Mesothelial cell of epicardium (in vitro differentiated cells): ENCODE data around the gene ZDHHC8. TPM values are rescaled to one million over a fixed set of nuclear protein-coding genes. Genes with fewer than 3 reads are reported as not detected.

Experiments
- DNase-seq, 2 experiments: peaks; one replicate each; pipeline ENCODE4 v3.0.0; 2021; ENCODE audit warnings: low spot score in 2 of 2; ENCODE audit not compliant: unreplicated experiment in 2 of 2
- H3K27ac Mint-ChIP-seq: 2 replicates; pipeline ENCODE4 v1.8.0; 2021; ENCODE audit warnings: mixed read lengths
- H3K27me3 Mint-ChIP-seq: 2 replicates; pipeline ENCODE4 v1.8.0; 2021; ENCODE audit warnings: low read depth, mixed read lengths
- H3K36me3 Mint-ChIP-seq: 2 replicates; pipeline ENCODE4 v1.8.0; 2021; ENCODE audit warnings: mixed read lengths
- H3K4me1 Mint-ChIP-seq: 2 replicates; pipeline ENCODE4 v1.8.0; 2021; ENCODE audit warnings: mixed read lengths
- H3K4me3 Mint-ChIP-seq: 2 replicates; pipeline ENCODE4 v1.8.0; 2021; ENCODE audit warnings: mild to moderate bottlenecking, moderate library complexity, mixed read lengths
- H3K9me3 Mint-ChIP-seq: 2 replicates; pipeline ENCODE4 v1.8.0; 2021; ENCODE audit warnings: mixed read lengths
- CTCF ChIP-seq: fragments of 200-600 bp; sonication (generic); IDR thresholded peaks from one replicate; pipeline ENCODE4 v1.5.0; 2021; ENCODE audit warnings: antibody characterized with exemption; ENCODE audit not compliant: unreplicated experiment
- total RNA-seq: library from RNA; stranded (reverse); gene quantifications from 3 replicates; pipeline ENCODE4 v1.2.1, GENCODE V29; 2021

Gene ZDHHC8
- total RNA-seq, 1 donor from 2014 or later = 86.2 TPM

GRCh38 chr22:20187777-20188566, 56.4 kb downstream of the ZDHHC8 start:
- no peak for TF ChIP-seq CTCF
- Mint-ChIP-seq H3K27me3 (peaks cover 2% of the 10 kb centered on the region), H3K27ac (no peak overlapping the region), H3K36me3 (no peaks in the 10 kb centered on the region), H3K9me3 (no peaks in the 10 kb centered on the region), H3K4me1 (no peaks in the 10 kb centered on the region), H3K4me3 (no peak overlapping the region)
- no peak for DNase-seq

- DNase-seq = no peak
- TF ChIP-seq CTCF = no peak
- H3K9me3 Mint-ChIP-seq = no peaks in the 10 kb centered on the region
- H3K27ac Mint-ChIP-seq = no peak overlapping the region
- H3K4me3 Mint-ChIP-seq = no peak overlapping the region
- H3K27me3 Mint-ChIP-seq = peaks cover 2% of the 10 kb centered on the region
- no peaks in the 10 kb centered on the region for H3K4me1 Mint-ChIP-seq
- H3K36me3 Mint-ChIP-seq = no peaks in the 10 kb centered on the region
These were observed 56.9 kb downstream of the ZDHHC8 start for GRCh38 chr22:20188567-20188877.

- Mint-ChIP-seq H3K9me3 (no peaks in the 10 kb centered on the region), H3K27ac (no peak overlapping the region), H3K4me1 (no peaks in the 10 kb centered on the region), H3K4me3 (no peak overlapping the region), H3K36me3 (no peaks in the 10 kb centered on the region), H3K27me3 (no peaks in the 10 kb centered on the region)
- TF ChIP-seq CTCF = no peak
- no peak for DNase-seq
These were observed 59.5 kb downstream of the ZDHHC8 start for GRCh38 chr22:20191000-20191515.

- no peak overlapping the region for H3K4me3 Mint-ChIP-seq
- H3K36me3 Mint-ChIP-seq = no peaks in the 10 kb centered on the region
- no peaks in the 10 kb centered on the region for H3K9me3 Mint-ChIP-seq
- DNase-seq = no peak
- no peak overlapping the region for H3K27ac Mint-ChIP-seq
- no peaks in the 10 kb centered on the region for H3K4me1 Mint-ChIP-seq
- no peaks in the 10 kb centered on the region for H3K27me3 Mint-ChIP-seq
- no peak for TF ChIP-seq CTCF
These were observed 60.2 kb downstream of the ZDHHC8 start for GRCh38 chr22:20191803-20192202.

GRCh38 chr22:20192293-20192971, 60.8 kb downstream of the ZDHHC8 start:
- Mint-ChIP-seq H3K4me3 (no peak overlapping the region), H3K27me3 (no peaks in the 10 kb centered on the region), H3K36me3 (no peaks in the 10 kb centered on the region), H3K4me1 (no peaks in the 10 kb centered on the region), H3K9me3 (no peaks in the 10 kb centered on the region), H3K27ac (no peak overlapping the region)
- no peak for TF ChIP-seq CTCF
- no peak for DNase-seq
